ENCODE data around the gene LRIG1.

The LRIG1 gene, protein sequence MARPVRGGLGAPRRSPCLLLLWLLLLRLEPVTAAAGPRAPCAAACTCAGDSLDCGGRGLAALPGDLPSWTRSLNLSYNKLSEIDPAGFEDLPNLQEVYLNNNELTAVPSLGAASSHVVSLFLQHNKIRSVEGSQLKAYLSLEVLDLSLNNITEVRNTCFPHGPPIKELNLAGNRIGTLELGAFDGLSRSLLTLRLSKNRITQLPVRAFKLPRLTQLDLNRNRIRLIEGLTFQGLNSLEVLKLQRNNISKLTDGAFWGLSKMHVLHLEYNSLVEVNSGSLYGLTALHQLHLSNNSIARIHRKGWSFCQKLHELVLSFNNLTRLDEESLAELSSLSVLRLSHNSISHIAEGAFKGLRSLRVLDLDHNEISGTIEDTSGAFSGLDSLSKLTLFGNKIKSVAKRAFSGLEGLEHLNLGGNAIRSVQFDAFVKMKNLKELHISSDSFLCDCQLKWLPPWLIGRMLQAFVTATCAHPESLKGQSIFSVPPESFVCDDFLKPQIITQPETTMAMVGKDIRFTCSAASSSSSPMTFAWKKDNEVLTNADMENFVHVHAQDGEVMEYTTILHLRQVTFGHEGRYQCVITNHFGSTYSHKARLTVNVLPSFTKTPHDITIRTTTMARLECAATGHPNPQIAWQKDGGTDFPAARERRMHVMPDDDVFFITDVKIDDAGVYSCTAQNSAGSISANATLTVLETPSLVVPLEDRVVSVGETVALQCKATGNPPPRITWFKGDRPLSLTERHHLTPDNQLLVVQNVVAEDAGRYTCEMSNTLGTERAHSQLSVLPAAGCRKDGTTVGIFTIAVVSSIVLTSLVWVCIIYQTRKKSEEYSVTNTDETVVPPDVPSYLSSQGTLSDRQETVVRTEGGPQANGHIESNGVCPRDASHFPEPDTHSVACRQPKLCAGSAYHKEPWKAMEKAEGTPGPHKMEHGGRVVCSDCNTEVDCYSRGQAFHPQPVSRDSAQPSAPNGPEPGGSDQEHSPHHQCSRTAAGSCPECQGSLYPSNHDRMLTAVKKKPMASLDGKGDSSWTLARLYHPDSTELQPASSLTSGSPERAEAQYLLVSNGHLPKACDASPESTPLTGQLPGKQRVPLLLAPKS

DNA sequence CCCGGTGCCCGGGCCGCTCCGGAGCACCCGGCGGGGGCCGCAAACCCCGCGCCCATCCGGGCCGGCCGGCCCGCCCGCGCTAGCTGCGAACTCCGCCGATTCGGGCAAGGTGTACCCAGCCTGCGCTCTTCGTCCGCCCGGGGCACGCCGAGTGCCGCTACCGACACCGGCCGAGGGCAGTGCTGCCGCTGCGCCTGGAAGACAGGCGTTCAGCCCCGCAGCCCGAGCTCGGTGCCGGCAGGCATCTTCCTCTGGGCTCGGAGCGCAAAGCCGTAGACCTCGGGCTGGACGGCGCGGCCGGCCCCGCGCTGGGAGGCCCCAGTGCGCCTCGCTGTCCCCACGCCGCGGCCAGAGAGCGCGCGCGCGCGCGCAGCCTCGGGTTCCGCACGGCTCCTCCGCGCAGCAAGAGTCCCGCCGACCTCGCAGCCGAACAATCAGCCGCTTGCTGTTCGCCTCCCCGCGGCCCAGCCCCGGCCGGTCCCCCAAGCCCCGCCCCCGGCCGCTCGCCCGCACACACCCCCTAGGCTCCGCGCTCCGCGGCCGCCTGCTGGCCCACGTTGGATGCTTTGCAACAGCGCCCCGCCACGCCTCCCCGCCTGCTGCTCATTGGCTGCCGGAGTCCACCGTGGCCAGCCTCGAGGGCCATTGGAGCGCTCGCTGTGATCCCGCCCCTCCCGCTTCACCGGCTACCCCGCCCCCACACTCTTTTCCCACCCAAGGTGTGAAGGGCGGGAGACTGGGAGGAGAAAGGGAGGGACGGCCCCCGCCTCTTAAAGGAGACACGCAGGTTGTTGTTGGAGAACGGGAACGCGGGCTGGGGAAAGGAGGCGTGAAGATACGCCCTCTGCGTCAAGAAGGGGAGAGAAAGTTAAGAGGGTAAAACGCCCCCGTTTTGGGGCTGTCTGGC, at the start of gene LRIG1:
TSS of gene LRIG1 (minus strand) at position 447 of the 907 bp plus-strand sequence. CDS start 615 bp downstream, outside the sequence.
- peak; percentile 98 for DNase-seq

DNA sequence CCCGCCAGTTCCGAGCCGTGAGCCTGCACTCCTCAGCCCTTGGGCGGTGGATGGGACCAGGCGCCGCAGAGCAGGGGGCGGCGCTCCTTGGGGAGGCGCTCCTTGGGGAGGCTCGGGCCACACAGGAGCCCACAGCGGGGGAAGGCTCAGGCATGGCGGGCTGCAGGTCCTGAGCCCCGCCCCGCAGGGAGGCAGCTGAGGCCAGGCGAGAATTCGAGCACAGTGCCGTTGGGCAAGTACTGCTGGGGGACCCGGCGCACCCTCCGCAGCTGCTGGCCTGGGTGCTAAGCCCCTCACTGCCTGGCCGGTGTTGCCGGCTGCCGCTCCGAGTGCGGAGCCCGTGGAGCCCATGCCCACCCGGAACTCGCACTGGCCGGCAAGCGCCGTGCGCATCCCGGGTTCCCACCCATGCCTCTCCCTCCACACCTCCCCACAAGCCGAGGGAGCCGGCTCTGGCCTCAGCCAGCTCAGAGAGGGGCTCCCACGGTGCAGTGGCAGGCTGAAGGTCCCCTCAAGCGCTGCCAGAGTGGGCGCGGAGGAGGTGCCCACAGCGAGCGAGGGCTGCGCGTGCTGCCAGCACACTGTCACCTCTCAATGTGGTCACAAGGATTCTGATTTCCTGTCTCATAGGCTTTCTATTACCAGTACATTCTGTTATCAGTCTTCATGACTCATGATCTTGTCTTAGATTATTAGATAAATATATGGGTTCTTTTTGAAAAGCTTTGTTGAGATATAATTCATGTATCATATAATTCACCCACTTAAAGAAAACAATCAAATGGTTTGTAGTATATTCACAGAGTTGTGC, 44.0 kb upstream of the LRIG1 start:
- DNase-seq: no peak

DNA sequence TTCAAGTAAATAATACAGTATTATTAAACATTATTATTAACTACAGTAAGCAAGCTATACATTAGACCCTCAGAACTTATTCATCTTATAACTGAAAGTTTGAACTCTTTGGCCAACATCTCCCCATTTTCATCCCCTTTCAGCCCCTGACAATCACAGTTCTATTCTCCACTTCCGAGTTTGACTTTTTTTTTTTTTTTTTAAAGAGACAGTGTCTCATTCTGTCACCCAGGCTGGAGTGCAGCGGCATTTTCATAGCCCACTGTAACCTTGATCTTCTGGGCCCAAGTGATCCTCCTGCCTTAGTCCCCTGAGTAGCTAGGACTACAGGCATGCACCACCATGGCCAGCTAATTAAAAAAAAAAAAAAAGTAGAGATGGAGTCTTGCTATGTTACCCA, 41.3 kb upstream of the LRIG1 start:
- no peak for DNase-seq

DNA sequence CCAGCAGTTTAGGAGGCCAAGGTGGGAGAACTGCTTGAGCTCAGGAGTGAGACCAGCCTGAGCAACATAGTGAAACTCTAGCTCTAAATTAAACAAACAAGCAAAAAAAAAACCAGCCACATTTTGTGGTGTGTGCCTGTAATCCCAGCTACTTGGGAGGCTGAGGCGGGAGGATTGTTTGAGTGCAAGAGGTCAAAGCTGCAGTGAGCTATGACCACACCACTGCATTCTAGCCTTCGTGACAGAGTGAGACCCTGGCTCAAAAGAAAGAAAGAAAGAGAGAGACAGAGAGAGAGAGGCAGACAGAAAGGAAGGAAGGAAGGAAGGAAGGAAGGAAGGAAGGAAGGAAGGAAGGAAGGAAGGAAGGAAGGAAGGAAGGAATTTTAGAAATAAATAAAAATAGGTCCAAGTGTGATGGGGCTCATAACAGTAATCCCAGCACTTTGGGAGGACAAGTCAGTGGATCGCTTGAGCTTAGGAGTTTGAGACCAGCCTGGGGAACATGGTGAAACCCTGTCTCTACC, 38.7 kb upstream of the LRIG1 start:
- DNase-seq: no peak

DNA sequence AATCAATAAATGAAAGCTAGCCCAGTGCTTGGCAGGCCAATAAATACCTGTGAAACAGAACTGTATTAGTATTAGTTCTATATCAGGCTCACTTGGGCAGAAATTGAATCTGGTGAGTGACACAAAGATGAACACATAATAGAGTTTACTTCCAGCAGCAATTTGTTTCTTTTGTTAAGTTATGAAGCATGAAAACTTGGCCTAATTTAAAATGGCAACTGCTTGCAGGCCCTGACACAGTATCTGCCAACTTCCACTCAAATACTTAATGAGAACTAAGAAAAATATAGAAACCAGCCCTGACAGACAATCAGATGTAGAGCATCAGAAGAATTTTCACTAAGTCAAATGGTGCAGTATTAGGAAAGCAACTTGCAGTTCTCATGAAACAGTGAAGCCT, 37.6 kb upstream of the LRIG1 start:
- no peak for DNase-seq

DNA sequence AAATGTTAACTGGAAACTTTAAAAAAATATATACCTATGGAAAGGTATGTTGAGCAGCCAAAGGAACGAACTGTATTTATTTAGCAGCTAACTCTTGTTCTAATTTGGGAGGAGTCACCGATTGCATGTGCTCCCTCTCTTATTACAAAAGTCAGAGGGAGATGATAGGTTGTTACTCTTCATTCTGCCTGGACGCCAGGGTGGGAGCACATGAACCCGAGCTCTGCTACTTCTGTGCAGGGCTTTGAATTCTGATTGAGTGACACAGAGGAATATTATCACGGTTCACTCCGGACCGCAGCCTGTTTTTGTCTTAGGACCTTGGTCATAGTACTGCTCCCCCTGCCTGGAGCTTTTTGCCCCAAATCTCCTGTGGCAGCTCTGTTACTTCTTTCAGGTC, 36.9 kb upstream of the LRIG1 start:
- no peak for DNase-seq

DNA sequence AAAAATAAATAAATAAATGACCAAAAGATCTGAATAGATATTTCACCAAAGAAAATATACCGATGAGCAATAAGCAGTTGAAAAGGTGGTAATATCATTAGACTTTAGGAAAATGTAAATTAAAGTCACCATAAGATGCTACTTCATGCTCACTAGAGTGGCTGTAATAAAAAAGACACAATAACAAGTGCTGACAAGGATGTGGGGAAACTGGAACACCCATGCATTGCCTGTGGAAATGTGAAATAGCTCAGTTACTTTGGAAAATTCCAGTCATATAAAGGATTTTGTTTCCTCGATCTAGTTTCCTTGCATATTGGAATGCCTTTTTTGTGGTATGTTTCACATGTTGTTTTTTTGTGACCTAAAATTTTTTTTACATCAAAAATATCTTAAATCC, 36.0 kb upstream of the LRIG1 start:
- DNase-seq: no peak

DNA sequence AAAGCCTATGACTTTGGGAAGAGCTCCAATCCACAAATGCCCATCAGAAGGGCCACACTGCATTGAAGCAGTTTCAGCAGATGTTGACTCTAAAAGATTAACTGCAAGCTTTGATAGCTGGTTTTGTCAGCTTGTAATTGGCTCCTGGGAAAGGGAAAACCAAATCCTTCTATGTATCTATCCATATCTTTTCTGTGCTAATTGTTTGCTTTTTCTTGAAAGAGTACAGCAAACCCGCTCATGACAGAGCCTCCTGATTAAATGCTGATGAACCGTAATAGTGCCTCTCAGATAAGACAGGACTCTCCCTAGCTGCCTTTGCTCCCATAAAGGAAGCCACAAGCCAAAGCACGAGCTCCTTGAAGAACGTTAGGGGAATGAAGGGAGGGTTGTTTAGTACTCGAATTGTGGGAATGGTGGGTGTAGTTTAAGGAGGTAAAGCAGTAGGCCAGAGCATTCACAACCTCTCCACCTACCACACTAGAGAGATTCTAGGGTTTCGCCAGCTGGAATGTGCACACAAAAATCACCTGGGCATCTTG, 33.6 kb upstream of the LRIG1 start:
- no peak for DNase-seq

DNA sequence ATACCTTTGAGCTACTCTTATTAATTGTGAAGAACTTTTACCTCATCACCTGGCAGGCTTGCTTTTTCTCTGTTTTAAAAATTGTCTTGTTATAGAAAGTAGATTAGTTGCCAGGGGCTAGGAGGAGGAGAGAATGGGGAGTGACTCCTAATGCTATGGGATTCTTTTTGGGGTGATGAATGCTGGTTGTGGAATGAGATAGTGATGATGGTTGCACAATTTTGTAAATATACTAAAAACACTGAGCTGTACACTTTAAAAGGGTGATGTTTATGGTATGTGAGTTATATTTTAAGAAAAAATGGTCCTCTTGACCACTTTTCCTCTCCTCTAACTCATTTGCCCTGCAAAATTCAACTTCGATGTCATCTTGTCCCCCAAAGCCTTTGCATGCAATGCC, 31.8 kb upstream of the LRIG1 start:
- no peak for DNase-seq

DNA sequence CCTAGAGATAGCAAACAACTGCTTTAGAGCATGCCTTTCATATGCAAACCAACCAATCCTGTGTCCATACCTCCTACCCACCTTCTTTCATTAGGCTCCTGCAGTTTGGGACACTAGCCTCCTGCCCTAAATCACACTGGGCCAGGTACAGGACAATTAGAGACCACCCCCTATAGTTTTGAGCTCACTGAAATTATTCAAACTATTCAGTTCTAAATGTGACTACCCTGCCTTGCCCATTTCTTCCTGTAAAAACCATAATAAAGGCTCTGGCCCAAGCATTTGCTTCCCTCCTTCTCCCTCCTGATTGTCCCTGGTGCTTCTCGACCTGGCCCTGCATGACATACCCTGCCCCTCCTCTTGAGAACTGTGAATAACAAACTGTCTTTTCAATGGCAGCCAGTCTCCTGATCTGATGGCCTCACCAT, 31.4 kb upstream of the LRIG1 start:
- no peak for DNase-seq

DNA sequence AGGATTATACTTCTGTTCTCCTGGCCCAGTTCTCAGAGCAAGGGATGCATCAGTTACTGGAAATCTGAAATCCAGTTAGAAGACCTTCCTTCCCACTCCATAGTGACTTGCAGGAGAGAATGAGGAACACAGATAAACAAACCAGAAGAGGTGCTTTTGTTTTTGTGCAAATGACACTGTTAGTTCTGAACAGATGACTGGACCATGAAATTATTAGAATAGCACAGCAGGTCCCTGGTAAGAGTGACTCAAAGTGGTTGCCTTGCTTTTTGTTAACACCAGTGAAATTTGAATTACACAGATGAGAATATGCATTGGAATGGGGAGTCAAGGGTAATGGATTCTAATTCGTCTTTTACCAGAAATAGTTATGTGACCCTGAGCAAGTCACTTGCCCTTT, 30.4 kb upstream of the LRIG1 start:
- DNase-seq: no peak

DNA sequence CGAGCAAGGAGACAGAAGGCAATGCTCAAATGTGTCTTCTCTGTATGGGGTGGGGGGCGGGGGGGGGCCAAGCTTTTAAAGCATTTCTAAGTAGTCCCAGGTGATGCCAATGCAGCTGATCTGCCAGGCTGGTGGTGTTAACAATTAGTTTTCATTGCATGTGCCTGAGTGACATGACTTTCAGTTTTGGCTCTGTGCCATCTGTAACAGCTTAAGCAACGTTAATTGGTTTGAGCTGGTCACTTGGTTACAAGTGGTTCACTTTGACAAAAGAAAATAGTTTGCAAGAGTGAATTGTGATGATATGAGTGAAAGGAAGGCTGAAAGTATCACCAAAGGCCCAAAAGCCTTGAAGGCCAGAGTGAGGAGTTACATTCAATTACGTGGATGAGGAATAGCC, 26.4 kb upstream of the LRIG1 start:
- DNase-seq: no peak

DNA sequence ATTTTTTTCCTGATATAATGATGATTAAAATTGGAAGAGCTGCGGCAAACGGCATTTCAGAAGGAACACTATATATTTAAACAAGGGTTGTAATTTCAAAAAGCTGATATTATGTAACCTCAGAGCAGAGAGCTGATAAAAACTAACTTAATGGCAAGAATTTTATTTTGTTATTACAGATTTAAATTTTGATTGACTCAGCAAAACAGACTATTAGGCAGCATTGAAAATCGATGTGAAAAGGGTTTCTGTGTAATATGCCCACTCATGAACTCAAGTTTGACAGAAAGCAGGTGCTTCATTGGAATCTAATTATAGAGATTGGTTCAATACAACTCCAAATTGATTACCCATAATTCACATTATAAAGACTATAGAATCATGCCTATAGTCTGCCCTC, 24.9 kb upstream of the LRIG1 start:
- no peak for DNase-seq

DNA sequence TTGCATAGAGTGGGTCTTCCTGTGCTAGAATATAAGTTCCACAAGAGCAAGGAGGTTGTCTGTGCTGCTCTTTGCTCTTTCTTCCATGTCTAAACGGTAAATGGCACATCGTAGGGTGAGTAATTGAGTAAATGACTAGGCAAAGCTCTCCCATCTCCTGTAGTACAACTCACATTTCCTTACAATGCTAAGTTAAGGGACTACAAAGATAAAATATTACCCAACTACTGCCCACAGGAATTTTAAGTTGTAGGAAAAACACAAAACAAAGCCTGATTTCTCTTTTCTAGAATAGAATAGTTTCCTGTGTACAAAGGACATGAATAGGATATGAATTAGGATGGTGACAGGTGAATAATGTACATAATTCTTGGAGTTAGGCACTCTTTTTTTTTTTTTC, 19.9 kb upstream of the LRIG1 start:
- no peak for DNase-seq

DNA sequence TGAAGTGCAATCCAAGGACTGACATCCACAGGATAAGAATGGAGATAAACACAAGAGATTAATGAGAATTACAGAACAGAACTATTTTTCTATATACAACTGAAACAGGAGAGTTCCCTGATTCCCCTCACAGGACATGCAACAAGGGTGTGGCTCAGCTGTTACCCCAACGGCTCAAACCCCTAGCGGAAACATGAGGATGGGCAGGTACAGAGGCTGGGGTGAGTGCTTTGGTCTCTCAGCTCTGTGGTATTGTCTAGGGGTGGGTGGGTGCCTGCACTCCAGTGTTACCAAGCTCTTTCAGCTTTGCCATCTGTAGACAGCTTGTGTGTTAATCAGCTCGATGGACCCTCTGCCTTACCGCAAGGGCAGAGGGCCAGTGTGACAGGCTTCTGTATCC, 17.8 kb upstream of the LRIG1 start:
- no peak for DNase-seq

DNA sequence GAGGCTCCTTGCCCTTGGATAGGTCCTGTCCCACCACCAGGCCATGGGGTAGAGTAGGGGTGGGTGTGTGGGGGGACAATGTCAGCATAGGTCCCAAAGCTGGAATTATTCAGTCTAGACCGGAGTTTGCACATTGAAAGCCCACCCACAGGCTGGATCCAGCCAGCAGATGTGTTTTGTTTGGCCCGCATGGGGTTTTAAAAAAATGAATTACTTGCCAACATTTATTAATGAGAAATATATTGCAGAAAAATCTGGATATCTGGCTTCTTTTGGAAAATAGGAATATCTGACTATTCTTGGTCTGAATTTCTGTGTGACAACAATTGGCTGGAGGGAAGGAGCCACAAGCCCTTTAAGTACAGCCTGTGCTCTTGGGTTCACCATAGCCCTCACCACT, 17.3 kb upstream of the LRIG1 start:
- DNase-seq: no peak

DNA sequence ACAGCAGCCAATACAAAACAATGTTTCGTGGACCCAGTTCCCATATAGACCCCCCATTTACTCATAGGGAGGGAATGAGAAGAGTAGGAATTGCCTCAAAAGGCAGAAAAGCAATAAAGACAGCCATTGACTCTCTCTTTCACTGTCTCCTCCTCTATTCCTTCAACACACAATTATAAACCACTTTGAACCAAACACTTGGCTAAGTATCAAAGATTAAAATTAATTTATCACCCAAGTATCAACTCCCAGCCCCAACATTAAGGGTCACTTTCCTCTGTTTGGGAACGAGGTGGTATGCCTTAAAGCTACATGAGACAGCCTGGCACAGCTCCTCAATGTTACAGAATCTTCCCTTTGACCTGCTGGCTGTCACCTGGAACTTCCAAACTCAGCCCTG, 16.4 kb upstream of the LRIG1 start:
- DNase-seq: no peak

DNA sequence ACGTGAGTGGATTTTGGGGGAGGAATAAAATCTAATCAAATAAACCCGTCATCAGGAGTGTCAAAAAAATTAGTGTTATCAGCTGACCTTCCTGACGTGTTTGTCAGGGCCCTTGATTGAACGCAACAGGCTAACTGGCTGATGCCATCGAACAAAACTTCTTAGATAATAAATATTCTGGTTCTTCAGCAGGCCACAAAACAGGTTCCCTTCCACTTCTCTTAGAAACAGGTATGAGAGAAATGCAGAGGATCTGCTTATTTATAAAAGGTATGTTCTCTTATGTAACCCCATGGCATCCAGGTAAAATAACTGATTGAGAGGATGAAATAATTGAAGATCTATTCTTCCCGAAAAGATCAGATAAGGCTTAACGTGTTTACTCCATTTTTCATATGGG, 7.6 kb upstream of the LRIG1 start:
- no peak for DNase-seq

DNA sequence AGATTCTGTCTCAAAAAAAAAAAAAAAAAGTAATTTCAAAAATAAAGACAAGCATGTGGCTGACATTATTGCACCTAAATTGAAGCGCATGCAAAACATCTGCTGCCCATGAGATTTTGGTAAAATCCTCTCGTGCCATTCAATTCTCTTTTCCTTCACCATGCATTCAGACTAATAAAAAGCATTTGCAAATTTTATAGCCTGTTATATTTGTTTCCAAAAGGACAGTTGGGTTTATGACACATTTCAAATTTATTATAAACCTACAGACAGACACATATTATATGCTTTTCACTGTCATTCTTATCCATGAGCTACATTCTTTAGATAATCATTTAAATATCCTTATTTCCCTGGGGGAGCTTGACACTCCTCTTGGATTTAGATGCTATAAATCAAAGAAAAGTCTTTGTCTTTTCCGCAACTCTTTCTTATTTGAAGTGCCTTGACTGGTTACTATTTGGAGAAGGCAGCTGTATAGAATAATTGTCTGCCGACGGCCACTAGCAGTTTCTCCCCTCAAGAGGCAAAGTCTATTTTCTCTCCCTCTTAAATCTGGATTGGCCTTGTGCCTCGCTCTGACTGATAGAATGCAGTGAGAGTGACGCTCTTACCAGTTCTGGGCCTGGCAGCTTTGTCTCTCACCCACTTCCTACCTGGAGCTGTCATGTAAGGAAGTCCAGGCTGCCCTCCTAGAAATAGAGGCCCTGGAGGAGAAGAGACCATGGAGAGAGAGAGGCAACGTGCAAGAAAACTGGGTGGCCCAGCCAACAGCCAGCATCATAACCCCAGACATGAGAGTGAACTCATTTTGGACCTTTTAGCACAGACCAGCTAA, 6.8 kb upstream of the LRIG1 start:
- DNase-seq: no peak

DNA sequence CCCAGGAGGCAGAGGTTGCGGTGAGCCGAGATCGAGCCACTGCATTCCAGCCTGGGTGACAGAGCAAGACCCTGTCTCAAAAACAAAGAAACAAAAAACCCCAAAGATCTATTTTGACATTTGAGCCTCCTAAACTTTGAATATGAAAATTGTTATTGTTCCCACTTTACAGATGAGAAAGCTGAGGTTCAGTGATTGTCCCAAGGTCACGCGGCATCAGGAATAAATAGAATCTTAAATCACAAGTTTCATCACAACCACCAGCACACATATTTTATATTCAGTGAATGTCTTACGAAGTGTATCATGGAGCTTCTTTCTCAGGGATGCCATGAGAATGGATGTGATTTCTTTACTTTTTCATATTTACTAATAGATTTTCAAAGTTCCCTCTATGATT, 5.3 kb upstream of the LRIG1 start:
- DNase-seq: no peak

Data from activated CD8-positive, alpha-beta memory T cell treated with anti-CD3 and anti-CD28 coated beads, Interleukin-2, amount 50 U/mL, for 4 hours (primary cell).